NB4 (cell line): ENCODE data around the gene TYK2.

Source experiments
- DNase-seq: peaks from one replicate; pipeline ENCODE4 v3.0.0; 2010; ENCODE audit warnings: low read depth
- H3K4me3 ChIP-seq: one replicate; pipeline ENCODE4 v1.5.1; 2011; ENCODE audit warnings: mild to moderate bottlenecking, low read depth, low read length, moderate library complexity
- MYC ChIP-seq: IDR thresholded peaks from 2 replicates; pipeline ENCODE4 v1.6.1; 2011; ENCODE audit warnings: low read depth, low read length
- POLR2A ChIP-seq: IDR thresholded peaks from 2 replicates; pipeline ENCODE4 v1.6.1; 2011; ENCODE audit warnings: mild to moderate bottlenecking; ENCODE audit not compliant: insufficient read length; ENCODE audit errors: extremely low read depth
- TF ChIP-seq, protein P1 (sequence below): IDR thresholded peaks from 2 replicates; pipeline ENCODE4 v1.6.1; 2011; ENCODE audit warnings: low read depth, low read length
- TF ChIP-seq, protein P2 (sequence below): IDR thresholded peaks from one replicate; pipeline ENCODE4 v1.5.1; 2012; ENCODE audit warnings: low read depth, low read length

Gene TYK2

DNA sequence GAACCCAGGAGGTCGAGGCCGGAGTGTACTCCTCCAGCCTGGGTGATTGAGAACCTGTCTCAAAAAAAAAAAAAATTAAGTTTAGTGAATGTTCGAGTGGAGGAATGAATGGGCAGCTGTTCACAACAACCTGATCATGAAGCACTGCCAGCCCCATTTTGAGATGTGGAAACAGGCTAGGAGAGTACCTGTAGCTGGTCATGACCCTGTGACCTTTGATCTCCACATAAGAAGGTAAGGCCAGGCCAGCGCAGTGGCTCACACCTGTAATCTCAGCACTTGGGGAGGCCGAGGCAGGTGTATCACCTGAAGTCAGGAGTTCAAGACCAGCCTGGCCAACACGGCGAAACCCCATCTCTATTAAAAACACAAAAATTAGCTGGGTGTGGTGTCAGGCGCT is 54.6 kb downstream of the TYK2 start:
- TF ChIP-seq POLR2A = no peak
- TF ChIP-seq, protein P1, sequence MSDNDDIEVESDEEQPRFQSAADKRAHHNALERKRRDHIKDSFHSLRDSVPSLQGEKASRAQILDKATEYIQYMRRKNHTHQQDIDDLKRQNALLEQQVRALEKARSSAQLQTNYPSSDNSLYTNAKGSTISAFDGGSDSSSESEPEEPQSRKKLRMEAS = no peak
- no peak for DNase-seq
- H3K4me3 ChIP-seq = no peak overlapping the region

GRCh38 chr19:10321874-10322835 is 58.2 kb downstream of the TYK2 start:
- no peak for TF ChIP-seq MYC
- TF ChIP-seq, protein P1 = no peak
- TF ChIP-seq, protein P2, sequence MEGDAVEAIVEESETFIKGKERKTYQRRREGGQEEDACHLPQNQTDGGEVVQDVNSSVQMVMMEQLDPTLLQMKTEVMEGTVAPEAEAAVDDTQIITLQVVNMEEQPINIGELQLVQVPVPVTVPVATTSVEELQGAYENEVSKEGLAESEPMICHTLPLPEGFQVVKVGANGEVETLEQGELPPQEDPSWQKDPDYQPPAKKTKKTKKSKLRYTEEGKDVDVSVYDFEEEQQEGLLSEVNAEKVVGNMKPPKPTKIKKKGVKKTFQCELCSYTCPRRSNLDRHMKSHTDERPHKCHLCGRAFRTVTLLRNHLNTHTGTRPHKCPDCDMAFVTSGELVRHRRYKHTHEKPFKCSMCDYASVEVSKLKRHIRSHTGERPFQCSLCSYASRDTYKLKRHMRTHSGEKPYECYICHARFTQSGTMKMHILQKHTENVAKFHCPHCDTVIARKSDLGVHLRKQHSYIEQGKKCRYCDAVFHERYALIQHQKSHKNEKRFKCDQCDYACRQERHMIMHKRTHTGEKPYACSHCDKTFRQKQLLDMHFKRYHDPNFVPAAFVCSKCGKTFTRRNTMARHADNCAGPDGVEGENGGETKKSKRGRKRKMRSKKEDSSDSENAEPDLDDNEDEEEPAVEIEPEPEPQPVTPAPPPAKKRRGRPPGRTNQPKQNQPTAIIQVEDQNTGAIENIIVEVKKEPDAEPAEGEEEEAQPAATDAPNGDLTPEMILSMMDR = no peak
- no peak for TF ChIP-seq POLR2A
- no peak for DNase-seq
- H3K4me3 ChIP-seq = no peak overlapping the region

DNA sequence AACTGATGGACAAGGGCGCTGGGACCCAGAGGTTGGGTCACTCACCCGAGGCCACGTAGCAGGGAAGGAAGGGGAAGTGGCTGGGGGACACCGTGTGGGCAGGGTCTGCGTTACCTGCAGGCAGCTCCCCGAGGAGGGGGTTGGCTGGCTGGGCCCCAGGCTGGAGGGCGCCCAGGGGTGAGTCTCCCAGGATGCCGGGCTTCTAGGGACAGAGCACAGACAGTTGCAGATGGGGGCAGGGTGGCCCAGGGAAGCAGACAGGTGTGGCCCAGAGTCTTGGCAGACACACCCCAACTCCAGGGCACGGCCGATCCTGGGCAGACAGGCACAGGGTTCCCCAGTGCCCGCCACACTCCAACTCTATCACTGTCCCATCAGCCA is 59.0 kb downstream of the TYK2 start:
- TF ChIP-seq, protein P2 = no peak
- H3K4me3 ChIP-seq = no peak overlapping the region
- DNase-seq = peak; percentile 57

DNA sequence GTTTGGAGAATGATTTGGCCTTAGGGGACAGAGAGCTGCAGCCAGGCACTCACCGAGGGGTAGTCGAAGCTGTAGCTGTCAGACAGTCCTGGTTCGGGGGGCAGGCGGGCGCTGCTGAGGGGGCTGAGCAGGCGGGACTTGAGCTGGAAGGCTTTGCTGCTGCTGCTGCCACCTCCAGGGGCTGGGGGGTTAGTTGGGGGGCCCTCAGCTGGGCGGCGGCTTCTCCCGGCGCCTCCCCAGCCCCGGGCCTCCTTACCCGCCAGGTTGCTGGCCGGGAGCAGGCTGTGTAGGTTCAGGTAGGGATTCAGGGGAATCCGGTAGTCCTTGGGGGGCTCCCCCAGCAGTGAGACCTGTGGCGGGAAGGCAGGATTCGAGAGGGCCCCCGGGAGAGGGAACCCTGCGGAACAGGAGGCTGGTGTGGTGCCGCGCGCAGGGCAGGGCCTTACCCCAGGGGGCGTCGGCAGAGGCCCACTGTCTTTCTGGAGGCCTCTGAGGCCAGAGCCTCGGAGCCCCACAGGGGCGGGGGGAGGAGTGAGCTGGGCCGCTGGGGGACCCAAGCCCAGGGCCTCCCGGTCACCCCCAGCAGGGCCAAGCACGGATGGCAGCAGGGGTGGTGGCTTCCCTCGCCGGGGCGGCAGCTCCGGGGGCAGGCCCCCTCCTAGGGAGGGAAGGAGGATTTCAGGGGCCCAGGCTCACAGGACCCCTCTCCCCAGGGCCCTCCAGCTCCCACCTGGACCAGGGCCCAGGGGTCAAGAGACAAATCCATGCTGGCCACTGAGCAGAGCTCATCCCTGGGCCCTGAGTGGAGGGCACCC is 59.6 kb downstream of the TYK2 start:
- no peak for TF ChIP-seq MYC
- TF ChIP-seq, protein P1 = no peak
- TF ChIP-seq, protein P2 = no peak
- no peak for TF ChIP-seq POLR2A
- DNase-seq = no peak
- H3K4me3 ChIP-seq = no peak overlapping the region

DNA sequence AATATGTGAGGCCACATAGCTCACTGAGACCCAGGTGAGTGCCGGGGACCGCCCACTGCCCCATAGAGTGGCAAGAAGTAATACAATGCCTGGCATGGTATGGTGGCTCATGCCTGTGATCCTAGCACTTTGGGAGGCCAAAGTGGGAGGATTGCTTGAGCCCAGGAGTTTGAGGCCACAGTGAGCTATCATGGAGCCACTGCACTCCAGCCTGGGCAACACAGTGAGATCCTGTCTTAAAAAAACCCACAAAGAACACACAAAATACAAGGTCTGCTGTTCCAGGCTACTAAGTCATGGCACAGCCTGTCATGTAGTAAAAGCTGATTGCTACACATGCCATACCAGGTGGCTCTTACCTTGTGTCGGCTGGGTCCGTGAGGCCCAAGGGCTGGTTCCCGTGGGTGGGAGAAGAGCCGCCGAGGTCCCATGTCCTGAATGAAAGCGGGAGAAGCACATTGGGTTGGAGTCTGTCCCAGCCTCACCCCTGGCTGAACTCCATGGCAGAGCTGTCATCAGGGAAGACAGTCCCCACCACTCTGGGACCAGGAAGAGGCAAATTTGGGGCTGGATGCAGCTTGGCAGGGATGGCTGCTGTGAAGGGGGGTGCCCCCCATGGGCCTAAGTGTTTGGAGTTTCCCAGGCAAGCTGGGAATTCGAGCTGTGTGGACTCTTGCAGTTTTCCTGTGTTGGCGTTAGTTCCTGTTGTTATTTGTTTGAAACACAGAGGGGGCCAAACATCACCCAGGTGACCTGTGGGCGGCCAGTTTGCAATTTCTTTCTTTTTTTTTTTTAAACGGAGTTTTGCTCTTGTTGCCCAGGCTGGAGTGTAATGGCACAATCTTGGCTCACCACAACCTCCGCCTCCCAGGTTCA is 61.3 kb downstream of the TYK2 start:
- no peak overlapping the region for H3K4me3 ChIP-seq
- no peak for DNase-seq
- no peak for TF ChIP-seq MYC
- TF ChIP-seq, protein P1 = no peak
- TF ChIP-seq, protein P2 = no peak
- no peak for TF ChIP-seq POLR2A
